NOMO-1 treated with dmso at 0.1 percent for 144 hours (cell line): Measurements from ENCODE around the gene CIC.

Experiments used
- DNase-seq: peaks from one replicate; lab custom pipeline; 2025; ENCODE audit not compliant: unreplicated experiment; lab: John Stamatoyannopoulos, UW

The CIC gene

DNA sequence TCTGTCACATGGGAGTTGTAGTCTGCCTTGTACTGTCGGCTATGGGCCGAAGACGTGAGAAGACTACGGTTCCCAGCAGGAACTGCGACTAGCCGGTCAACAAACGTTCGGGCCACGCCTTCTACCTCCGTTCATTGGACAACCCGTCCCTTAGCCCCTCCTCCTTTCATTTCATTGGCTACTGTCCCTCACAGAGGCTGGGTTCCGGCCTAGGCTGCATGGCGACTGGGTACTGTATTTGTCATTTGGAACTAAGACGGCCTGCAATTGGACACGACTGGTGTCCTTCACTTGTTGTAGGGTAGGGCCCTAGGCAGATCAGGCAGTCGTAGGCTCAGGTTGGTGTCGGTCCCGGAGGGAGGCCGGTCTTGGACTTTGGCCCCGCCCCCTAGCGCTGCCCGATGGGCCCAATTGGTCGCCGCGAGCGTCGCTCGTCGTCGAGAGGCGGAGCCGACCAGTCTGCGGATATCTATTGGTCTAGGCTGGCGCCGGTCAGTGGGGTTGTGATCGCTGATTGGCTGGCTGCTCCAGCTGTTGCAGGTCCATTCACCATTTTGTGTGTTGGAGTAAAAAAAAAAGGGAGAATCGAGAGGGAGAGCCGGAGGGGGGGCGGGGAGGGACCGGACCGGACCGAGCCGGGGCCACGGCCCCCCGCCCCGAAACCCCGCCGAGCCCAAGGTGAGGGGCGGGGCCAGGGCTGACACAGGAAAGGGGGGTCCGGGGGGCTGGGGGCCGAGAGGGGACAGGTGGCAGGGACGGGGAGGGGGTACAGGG, at the start of gene CIC:
TSS of gene CIC (plus strand) at position 549 of the 774 bp plus-strand sequence. CDS start 2,532 bp downstream, outside the sequence.
- DNase-seq, result peak; percentile 100

DNA sequence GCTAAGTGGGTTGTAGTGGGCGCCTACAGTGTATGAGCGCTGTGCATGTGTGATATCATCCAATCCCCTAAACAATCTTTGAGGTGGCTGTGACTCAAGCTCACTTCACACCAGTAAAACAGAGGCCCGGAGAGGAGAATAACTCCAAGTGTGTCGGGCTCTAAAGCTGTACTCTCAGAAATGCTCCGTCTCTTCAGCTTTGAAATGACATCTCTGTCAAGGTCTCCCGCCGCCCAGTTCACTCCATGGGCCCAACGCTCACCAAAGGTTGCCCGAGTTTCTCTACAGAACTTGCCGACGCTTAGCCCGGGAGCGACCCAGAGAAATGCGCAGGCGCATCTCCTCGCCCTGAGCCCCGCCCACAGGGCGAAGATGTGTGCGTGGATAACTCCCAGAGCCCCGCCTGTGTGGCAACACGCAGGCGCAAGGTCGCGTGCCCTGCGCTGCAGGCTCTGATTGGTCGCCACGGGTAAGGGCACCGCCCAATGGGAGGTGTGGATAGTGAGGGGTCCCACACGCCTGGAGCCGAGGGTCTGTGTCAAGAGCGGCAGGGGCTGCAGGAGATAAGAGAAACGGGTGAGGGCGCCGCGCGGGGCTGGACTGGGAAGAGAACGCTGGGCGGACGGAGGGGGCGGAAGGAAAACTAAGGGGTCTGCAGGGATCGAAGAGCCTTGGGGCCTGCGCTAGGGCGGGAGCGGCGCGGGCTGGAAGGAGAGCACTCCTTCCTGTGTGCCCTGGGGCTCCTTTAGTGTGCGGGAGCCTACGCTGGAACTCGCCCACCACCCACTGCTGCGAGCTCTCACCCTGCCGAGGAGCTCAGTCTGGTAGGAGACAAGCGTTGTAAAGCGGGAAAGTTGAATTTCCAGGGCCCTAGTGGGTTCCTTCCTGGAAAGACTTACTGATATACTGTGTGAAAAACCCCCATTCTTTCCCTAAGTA, 49.0 kb upstream of the CIC start, which contains the start of gene ZNF526:
TSS of gene ZNF526 (plus strand) at position 501 of the 939 bp plus-strand sequence. CDS start 4,092 bp downstream, outside the sequence.
- peak; percentile 96 for DNase-seq

DNA sequence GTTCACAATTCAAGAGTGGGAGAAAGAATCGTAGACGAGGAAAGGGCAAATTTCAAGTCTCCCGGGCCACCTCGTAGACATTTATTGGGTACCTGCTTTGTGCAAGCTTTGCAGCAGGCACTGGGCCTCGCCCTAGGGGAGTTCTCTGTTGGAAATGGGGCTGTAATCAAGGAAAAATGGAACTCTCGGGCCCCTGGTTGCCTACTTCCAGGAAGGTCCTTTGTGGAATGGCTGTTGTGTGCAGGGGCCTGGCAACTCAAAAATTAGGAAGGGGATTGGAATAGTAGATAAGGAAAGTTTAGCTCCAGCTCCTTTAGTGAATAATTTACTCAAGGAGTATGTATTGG, 48.3 kb upstream of the CIC start:
- no peak for DNase-seq

DNA sequence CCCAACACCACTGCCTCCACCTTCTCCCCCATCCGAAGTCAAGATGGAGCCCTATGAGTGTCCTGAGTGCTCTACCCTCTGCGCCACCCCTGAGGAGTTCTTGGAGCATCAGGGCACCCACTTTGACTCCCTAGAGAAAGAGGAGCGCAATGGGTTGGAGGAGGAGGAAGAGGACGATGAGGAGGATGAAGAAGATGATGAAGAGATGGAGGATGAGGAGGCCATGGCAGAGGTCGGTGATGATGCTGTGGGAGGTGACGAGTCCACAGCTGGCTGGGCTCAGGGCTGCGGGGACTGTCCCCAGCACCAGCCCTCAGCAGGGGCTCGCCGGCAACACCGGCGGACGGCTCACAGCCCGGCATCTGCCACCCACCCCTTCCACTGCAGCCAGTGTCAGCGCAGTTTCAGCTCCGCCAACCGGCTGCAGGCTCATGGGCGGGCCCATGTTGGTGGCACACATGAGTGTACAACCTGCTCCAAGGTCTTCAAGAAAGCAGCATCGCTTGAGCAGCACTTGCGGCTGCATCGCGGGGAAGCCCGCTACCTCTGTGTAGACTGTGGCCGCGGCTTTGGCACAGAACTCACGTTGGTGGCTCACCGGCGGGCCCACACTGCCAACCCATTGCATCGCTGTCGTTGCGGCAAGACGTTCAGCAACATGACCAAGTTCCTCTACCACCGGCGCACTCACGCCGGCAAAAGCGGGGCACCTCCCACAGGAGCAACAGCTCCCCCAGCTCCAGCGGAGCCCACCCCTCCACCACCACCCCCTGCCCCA, 43.9 kb upstream of the CIC start:
- DNase-seq, result no peak

DNA sequence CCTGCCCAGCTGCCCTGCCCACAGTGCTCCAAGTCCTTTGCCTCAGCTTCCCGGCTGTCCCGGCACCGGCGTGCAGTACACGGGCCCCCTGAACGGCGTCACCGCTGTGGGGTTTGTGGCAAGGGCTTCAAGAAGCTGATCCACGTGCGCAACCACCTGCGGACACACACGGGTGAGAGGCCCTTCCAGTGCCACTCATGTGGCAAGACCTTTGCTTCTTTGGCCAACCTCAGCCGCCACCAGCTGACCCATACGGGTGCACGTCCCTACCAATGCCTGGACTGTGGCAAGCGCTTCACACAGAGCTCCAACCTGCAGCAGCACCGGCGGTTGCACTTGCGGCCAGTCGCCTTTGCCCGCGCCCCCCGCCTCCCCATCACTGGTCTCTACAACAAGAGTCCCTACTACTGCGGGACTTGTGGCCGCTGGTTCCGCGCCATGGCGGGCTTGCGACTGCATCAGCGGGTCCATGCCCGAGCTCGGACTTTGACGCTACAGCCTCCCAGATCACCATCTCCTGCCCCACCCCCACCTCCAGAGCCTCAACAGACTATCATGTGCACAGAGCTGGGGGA, 43.2 kb upstream of the CIC start:
- DNase-seq, result no peak

DNA sequence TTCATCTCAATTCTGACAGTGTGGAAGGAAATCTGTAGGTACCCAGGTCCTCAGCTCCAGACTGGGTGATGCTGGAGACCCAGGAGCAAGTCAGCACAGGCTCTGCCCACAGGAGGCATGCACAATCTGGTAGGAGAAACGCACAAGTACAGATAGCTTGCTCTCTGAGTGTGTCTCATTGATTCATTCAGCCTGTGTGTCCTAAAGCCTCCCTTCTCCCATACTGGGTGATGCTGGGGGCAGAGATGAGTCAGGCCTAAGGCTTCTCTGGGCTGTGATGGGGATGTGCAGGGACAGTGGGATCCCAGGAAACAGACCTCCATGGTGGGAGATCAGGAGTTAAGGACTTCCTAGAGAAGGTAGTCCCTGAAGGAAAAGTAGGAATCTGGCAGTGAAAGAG, 42.2 kb upstream of the CIC start:
- DNase-seq, result no peak

DNA sequence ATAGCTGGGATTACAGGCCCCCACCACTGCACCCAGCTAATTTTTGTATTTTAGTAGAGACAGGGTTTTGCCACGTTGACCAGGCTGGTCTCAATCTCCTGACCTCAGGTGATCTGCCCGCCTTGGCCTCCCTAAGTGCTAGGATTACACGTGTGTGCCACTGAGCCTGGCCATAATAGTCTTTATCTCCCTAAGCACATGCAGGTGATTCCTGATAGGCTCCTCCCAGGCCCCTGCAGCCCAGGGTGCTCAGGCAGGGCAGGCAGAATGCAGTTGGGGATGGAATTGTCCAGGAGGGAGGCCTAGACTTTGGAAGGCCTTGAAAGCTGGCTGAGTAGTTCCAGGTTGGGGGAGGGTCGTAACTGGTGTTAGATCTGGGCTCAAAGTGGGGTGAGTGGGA, 40.4 kb upstream of the CIC start:
- DNase-seq, result no peak

DNA sequence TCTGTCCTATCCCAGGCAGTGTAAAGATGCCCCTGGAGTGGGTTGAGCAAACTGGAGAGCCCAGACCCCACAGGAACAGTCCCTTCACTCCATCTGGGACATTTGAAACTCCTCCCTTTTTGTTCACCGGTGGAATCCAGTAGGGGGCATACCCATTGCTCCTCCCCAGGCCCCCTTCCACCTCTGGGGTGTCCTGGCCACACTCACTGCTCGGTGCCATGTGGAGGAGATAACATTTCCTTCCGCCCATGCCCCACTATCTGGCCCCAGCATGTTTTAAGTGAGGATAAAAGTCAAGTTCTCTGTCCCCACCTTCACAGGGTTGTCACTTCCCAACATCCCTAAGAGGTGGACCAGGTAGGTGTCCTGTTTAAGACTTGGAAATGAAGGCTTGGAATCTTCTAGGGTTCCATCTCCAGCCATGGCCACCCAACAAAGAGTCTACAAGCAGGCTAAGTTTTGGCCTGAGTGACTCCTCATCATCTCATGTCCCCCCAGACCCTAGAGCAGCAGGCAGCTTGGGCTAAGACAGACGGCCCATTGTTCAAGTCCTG, 39.7 kb upstream of the CIC start:
- no peak for DNase-seq

DNA sequence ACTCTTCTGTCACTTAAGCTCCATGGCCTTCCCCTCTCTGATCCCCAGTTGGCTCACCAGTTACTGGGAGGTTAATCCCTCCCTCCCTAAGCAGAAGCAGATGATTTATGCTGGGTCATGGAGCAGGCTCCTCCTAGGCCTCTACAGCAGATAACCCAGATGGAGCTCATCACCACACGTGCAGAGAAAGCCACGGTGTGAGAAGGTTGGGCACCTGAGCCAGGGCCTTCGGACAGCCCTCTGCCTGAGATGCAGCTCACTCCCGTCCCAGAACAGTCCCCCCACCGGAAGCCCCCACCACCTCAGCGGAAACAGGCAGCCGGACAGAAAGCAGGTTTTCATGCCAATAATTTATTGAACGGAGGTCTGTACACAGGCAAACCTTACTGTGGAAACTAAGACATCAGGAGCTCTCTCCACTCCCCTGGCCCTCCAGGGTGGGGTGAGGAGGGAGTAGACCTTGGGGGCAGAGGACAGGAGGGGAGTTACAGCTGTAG, 39.1 kb upstream of the CIC start:
- DNase-seq, result no peak

DNA sequence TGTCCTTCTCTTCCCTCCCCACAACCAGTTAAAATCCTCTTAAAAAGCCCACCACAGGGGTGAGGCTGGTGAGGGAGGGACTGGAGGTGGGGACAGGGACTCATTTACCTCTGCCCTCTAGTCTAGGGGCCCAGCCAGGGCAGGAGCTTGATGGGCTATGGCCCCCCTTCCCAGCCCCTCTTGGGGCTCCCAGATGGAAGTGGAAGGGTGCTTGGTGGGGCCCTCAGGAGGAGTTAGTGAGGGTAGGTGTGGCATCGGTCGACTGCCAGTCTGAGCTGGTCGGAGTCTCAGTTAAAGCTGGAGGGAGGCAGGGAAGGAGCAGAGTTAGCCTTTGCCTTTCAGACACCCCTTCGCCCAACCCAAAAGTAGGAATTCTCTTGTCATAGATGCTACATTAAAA, 38.5 kb upstream of the CIC start:
- no peak for DNase-seq

DNA sequence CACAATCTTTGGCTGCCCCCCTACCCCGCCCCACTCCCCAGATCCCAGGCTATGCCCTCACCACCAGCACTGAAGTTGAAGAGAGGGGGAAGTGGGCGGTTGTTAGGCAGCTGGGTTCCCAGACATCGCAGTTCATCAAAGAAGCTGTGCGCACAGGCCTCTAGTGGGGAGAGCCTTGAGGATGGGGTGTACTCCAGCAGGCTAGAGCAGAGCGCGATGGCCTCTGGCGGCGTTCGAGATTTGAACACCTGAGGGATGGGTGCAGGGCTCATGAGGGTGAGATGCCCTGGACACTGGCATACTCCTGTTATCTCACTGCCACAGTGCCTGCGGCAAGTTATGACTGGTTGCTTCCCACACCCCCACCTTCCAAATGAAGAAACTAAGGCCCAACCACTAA, 36.6 kb upstream of the CIC start:
- DNase-seq, result no peak

DNA sequence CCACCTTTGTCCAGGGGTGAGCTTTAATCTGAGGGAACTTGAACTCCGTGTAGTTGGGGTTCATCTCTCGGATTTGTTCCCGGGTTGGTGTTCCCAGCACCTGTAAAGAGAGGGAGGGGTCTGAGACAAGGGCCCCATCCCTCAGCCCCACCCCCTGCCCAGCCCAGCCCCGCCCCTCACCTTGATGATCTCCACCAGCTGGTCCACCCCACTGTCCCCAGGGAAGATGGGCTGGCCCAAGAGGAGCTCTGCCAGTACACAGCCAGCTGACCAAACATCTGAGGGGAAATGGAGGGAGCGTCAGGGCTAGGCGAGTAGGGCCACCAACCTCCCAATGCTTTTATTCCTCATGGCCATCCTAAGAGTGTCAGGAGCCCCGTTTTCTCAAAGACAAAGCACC, 35.9 kb upstream of the CIC start:
- no peak for DNase-seq

DNA sequence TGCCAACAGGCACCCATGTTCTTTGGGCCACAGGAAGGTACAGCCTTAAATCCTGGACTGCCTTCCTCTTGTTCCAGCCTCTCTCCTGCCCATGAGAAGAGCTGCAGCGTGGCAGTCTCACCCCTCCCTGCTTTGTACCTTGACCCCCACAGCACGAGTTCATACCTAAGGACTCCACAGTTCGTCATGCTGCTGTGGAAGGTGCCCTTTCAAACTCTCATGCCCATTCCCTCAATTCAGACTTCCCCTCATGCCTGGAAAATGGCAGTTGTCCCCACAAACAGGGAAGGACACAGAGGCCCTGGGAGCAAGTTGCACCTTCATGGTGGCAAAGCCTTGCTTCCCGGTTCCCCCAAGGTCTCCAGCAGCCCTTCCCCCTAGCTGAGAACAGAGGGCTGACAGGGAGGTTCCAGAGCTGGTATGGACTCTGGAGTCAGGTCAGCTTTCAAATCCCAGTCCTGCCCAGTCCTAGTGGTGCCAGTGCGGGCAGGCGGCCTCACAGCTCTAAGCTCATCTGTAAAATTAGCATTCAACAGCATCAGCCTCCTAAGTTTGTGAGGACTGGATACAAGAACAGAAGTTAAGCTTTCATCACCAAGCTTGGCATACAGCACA, 35.3 kb upstream of the CIC start:
- no peak for DNase-seq

DNA sequence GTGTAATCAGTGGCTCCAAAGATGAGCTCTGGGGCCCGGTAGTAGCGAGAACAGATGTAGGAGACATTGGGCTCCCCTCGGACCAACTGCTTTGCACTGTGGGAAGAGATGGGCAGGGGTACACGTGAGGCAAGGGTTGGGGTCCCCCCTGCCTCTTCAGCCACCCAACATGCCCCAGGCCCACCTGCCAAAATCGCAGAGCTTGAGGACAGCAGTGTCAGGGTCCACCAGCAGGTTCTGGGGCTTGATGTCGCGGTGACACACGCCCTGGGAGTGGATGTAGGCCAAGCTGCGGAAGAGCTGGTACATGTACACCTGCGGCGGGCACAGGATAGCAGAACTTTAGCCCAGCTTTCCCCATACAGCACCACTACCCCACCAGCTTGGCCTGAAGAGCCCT, 34.7 kb upstream of the CIC start:
- no peak for DNase-seq

DNA sequence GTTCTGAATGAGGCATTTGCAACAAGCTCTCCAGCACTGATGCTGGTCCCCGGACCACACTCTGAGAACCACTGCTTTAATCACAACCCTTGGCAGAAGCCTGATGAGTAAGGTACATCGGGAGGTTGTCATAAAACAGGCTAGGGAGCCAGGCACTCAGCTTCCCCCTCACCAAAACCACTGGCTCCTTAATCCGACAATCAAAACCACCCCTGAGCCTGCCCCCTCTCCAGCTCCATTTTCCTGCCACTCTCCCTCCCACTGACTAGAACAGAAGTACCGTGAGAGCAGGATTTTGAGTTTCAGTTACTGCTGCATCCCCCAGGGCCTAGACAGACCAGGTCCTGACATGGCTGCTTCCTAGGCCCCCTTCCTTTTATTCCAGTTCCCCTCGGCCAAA, 33.9 kb upstream of the CIC start:
- DNase-seq, result no peak

DNA sequence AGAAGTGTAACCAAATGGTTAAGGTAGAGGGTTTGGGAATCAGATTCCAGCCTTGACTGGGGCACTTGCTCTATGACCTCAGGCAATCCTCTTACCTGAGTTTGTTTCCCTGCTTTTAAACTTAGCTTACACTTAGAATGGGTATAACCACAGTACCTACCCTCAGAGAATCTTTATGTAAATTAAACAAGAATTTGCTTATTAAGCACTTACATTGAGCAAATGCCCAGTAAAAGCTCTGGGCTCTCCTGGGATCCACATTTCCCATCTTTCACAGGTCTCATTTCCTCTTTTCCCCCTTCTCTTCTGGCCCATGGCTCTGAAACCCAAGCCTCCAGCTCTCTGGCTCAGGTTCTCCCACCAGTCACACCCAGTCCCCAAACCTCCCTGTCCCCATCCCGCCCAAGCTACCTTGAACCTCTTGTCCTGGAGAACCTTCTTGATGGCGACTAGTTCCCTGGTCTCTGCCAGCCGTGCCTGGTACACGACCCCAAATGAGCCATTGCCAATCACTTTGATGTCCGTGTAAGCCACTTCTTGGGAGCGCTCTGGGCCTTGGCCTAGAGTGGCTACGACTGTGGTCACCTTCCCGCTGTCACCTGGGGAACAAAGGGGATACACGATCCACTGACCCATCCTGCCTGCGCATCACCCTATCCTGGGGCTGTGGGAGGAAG, 29.4 kb upstream of the CIC start:
- no peak for DNase-seq

DNA sequence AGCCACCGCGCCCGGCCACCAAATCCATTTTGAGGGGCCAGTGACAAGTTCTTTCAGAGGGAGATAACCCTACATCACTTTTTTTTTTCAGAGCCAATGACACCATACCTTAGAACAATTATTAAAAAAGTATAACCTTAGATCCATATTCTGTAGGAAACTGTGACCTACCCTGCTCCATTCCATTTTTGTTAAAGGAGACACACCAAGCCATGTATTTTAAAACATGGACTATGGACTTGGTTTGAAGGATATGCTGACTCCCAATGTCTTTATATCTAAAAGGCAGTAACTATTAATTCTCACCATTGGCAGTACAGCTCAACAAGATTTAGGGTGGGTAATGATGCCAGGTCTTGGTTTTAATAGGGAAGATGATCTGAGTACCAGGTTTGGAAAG, 27.8 kb upstream of the CIC start:
- no peak for DNase-seq

DNA sequence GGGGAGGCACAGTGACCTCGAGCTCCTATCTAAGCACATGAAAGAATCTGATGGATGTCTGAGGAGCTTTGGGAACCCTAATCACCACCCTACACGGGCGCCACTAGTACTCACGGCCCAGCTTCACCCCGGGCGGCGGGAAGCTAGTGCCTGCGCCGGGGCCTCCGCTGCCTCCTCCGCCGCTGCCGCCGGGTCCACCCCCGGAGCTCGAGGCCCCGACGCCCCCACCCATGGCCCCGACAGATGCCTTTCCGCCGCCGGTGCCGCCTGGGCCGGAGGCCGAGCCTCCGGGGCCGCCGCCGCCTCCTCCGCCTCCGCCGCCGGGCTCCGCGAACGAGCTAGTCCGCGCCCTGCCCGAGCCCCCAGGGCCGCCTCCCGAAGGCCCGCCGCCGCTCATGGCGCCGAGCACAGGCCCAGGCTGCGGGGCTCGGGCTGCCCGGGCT, 27.0 kb upstream of the CIC start:
- no peak for DNase-seq
